KMS-11 (cell line): ENCODE results near the gene GLS.
A peak's percentile ranks its signal among the peaks of the same experiment; 100 is the strongest.

ENCODE experiments used
- H2AFZ ChIP-seq: fragments of 200-600 bp; sonication (generic); 2 replicates; pipeline ENCODE4 v1.6.1; 2016; ENCODE audit warnings: antibody characterized with exemption, mixed run types, low read depth
- H3K27ac ChIP-seq: fragments of 200-600 bp; sonication (generic); 2 replicates; pipeline ENCODE4 v1.6.1; 2016; ENCODE audit warnings: mild to moderate bottlenecking, mixed run types
- H3K27me3 ChIP-seq: fragments of 200-600 bp; sonication (generic); 2 replicates; pipeline ENCODE4 v1.6.1; 2017; ENCODE audit warnings: mild to moderate bottlenecking, low read depth, mixed run types, moderate library complexity; ENCODE audit not compliant: insufficient read depth
- H3K36me3 ChIP-seq: fragments of 200-600 bp; sonication (generic); 2 replicates; pipeline ENCODE4 v1.6.1; 2017; ENCODE audit warnings: mild to moderate bottlenecking, mixed run types; ENCODE audit not compliant: insufficient read depth
- H3K4me1 ChIP-seq: fragments of 200-600 bp; sonication (generic); 2 replicates; pipeline ENCODE4 v1.6.1; 2016; ENCODE audit warnings: mild to moderate bottlenecking, low read depth, mixed run types; ENCODE audit not compliant: poor library complexity, severe bottlenecking
- H3K4me2 ChIP-seq: fragments of 200-600 bp; sonication (generic); 2 replicates; pipeline ENCODE4 v1.7.0; 2016; ENCODE audit warnings: mild to moderate bottlenecking, mixed run types
- H3K4me3 ChIP-seq: fragments of 200-600 bp; sonication (generic); IDR thresholded peaks from 2 replicates; pipeline ENCODE4 v1.6.1; 2017; ENCODE audit warnings: low read depth, low read length, mixed read lengths; ENCODE audit not compliant: insufficient read depth
- H3K79me2 ChIP-seq: fragments of 200-600 bp; sonication (generic); 2 replicates; pipeline ENCODE4 v1.6.1; 2016; ENCODE audit warnings: low read depth, mixed run types; ENCODE audit not compliant: insufficient read depth
- H3K9ac ChIP-seq: fragments of 200-600 bp; sonication (generic); 2 replicates; pipeline ENCODE4 v1.6.1; 2016; ENCODE audit warnings: mild to moderate bottlenecking, mixed run types
- H4K20me1 ChIP-seq: fragments of 200-600 bp; sonication (generic); 2 replicates; pipeline ENCODE4 v1.6.1; 2016; ENCODE audit warnings: mild to moderate bottlenecking, mixed run types; ENCODE audit not compliant: insufficient read depth
- CTCF ChIP-seq: fragments of 200-600 bp; sonication (generic); conservative IDR thresholded peaks from 2 replicates; pipeline ENCODE4 v1.6.1; 2017; ENCODE audit warnings: low read depth, mild to moderate bottlenecking, antibody characterized with exemption, low read length, moderate library complexity, mixed read lengths

The GLS gene

DNA sequence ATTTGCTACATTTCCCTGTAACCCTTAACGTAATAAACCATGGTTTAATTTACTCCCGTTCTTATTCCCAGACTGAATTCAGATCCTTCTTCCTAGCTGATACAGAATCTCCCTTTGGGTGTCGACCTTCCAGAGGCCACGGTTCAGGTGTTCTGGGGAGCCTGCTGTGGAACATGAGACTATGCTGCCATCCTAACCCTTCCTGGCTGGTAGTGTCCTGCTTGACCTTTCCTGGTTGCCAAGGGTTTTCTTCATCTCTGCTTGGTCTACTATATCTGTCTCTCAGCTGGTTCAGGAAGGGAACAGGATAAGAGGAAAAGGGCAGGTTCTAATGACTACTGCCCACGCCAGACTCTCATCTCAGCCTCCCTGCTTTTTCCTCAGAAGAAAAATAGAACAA, 96.9 kb downstream of the GLS start:
- Histone ChIP-seq H4K20me1 (no peaks in the 10 kb centered on the region), H3K27ac (no peak overlapping the region), H3K27me3 (no peaks in the 10 kb centered on the region), H3K36me3 (no peaks in the 10 kb centered on the region; the same call in 1 of the 2 replicates), H3K79me2 (no peaks in the 10 kb centered on the region), H3K4me2 (no peak overlapping the region), H3K9ac (no peak overlapping the region), H3K4me1 (peaks cover 38% of the 10 kb centered on the region), H2AFZ (no peak overlapping the region), H3K4me3 (no peak overlapping the region)
- no peak for TF ChIP-seq CTCF

- Histone ChIP-seq H3K9ac (no peak overlapping the region), H3K4me2 (peak overlapping the region; percentile 80; the same call in 1 of the 2 replicates), H3K36me3 (no peaks in the 10 kb centered on the region; the same call in 1 of the 2 replicates), H3K27me3 (no peaks in the 10 kb centered on the region), H3K4me1 (peaks cover 48% of the 10 kb centered on the region), H2AFZ (no peak overlapping the region), H3K27ac (no peak overlapping the region; the same call in 1 of the 2 replicates), H3K4me3 (no peak overlapping the region), H4K20me1 (no peaks in the 10 kb centered on the region), H3K79me2 (no peaks in the 10 kb centered on the region)
- TF ChIP-seq CTCF, result no peak
Measured at GRCh38 chr2:190978389-190979053, 97.9 kb downstream of the GLS start.

DNA sequence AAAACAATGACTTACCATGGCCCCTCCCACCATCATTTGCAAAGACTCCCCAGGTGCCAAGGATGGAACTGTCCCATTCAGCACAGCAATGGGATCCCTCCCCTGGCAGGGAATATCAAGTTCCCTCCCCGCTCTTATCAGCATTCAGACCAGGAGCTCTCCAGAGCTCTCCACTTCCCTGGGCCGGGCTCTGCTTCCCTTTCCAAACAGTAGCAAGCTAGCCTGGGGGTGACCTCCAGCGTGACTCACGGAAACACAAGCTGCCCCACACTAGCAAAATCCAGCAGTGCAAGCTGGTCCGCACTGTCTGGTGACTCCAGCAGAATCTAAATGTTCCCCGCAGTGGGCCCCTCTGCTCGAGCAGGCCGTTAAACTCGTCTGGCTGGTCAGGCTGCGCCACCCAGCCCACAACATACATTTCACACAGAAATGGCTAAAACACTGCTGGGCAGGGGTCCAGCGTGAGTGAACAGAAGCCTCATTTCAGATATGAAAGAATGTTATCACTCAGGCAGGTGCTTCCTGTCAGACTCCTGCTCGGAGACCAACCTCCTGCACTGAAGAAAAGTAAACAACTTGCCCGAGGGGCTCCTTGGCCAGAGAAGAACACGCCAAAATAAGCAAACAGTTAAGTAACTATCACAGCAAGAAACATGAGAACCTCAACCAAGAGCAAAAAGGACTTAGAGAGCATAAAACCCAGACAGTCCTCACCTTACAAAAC, 99.4 kb downstream of the GLS start:
- Histone ChIP-seq H3K36me3 (no peaks in the 10 kb centered on the region; the same call in 1 of the 2 replicates), H3K4me2 (peak overlapping the region; percentile 80)

DNA sequence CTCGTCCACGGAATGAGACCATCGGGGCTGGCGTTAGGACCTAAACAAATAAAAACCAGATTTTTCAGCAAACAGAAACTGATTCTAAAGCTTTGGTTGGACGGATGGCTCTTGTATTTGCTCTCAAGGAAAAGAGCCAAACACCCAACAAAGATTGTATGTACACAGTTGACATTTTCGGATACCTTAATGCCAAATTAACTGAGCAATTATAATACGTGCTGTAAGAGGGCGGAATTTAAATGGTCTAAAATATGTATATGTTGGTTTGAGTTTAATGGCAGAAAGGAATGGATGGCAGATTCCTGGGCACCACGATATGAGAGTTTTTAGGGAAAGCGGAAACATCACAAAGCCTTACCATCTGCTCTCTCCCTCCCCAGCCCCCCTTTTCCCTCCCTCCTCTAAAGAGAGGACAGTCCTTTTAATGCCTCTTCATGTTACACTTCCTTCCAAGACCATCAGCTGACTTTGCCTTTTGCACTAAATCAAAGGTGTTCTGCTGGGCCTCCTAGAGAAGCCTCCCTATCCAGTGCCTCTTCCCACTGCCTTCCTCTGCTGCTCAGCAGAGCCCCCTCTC, 100.1 kb downstream of the GLS start:
- Histone ChIP-seq H3K27ac (peak overlapping the region; percentile 84), H4K20me1 (no peaks in the 10 kb centered on the region)
- TF ChIP-seq CTCF, result no peak

More for the DNA sequence above, 99.4 kb downstream of the GLS start:
- Histone ChIP-seq H3K27ac (peak overlapping the region; percentile 84), H4K20me1 (no peaks in the 10 kb centered on the region), H3K4me3 (peak overlapping the region; percentile 86), H3K27me3 (no peaks in the 10 kb centered on the region), H3K9ac (peak overlapping the region; percentile 58), H2AFZ (peak overlapping the region; percentile 34), H3K79me2 (no peaks in the 10 kb centered on the region), H3K4me1 (peaks cover 63% of the 10 kb centered on the region)
- no peak for TF ChIP-seq CTCF

More for the DNA sequence above, 100.1 kb downstream of the GLS start:
- Histone ChIP-seq H3K4me3 (peak overlapping the region; percentile 86), H2AFZ (peak overlapping the region; percentile 34), H3K4me1 (peaks cover 70% of the 10 kb centered on the region), H3K36me3 (no peaks in the 10 kb centered on the region; the same call in 1 of the 2 replicates), H3K9ac (peak overlapping the region; percentile 58; the same call in 1 of the 2 replicates), H3K79me2 (no peaks in the 10 kb centered on the region), H3K4me2 (peak overlapping the region; percentile 80), H3K27me3 (no peaks in the 10 kb centered on the region)
